HepG2 (cell line): Measurements from ENCODE around the gene ANKRD35. TPM values are rescaled to one million over a fixed set of nuclear protein-coding genes. Genes with fewer than 3 reads are reported as not detected.

Experiments used
- ARNTL ChIP-seq: sonication (generic); formaldehyde crosslinking; IDR thresholded peaks from 2 replicates; pipeline ENCODE4 v1.4.0; 2020; ENCODE audit warnings: mild to moderate bottlenecking, missing genetic modification reagents
- ERF ChIP-seq: IDR thresholded peaks from 2 replicates; pipeline ENCODE4 v1.6.1; 2018; ENCODE audit warnings: missing biosample characterization, missing genetic modification reagents
- FOXK1 ChIP-seq: sonication (generic); formaldehyde crosslinking; IDR thresholded peaks from 2 replicates; pipeline ENCODE4 v1.4.0; 2020; ENCODE audit warnings: low read depth, missing genetic modification reagents, borderline replicate concordance
- HNRNPK ChIP-seq: fragments of 200-400 bp; formaldehyde crosslinking; IDR thresholded peaks from 2 replicates; pipeline ENCODE4 v1.6.1; 2018; ENCODE audit warnings: low read length, low read depth, moderate library complexity, mild to moderate bottlenecking; ENCODE audit not compliant: poor library complexity, severe bottlenecking
- MAFF ChIP-seq: IDR thresholded peaks from 2 replicates; pipeline ENCODE4 v1.6.1; 2011; ENCODE audit warnings: low read depth, low read length, improper control_type of control experiment
- MIER3 ChIP-seq: IDR thresholded peaks from 2 replicates; pipeline ENCODE4 v1.6.1; 2016; ENCODE audit warnings: missing compliant biosample characterization, borderline replicate concordance
- NFYB ChIP-seq: sonication (generic); formaldehyde crosslinking; IDR thresholded peaks from 2 replicates; pipeline ENCODE4 v1.4.0; 2020; ENCODE audit warnings: missing genetic modification reagents
- NR2C2 ChIP-seq: sonication (generic); formaldehyde crosslinking; IDR thresholded peaks from 2 replicates; pipeline ENCODE4 v1.4.0; 2020; ENCODE audit warnings: missing genetic modification reagents, mild to moderate bottlenecking, moderate library complexity, borderline replicate concordance
- RBFOX2 ChIP-seq: fragments of 200-400 bp; formaldehyde crosslinking; IDR thresholded peaks from 2 replicates; pipeline ENCODE4 v1.6.1; 2017; ENCODE audit warnings: low read depth, mild to moderate bottlenecking, low read length
- RERE ChIP-seq: IDR thresholded peaks from 2 replicates; pipeline ENCODE4 v1.6.1; 2016; ENCODE audit warnings: low read depth, missing genetic modification reagents, missing compliant biosample characterization
- SAP130 ChIP-seq: IDR thresholded peaks from 2 replicates; pipeline ENCODE4 v1.6.1; 2016; ENCODE audit warnings: low read depth
- SNRNP70 ChIP-seq: fragments of 200-400 bp; formaldehyde crosslinking; IDR thresholded peaks from 2 replicates; pipeline ENCODE4 v1.6.1; 2017; ENCODE audit warnings: mild to moderate bottlenecking, low read depth, low read length, moderate library complexity
- TBX3 ChIP-seq: fragments of 450-650 bp; IDR thresholded peaks from 2 replicates; pipeline ENCODE4 v1.6.1; 2017; ENCODE audit warnings: antibody characterized with exemption, mild to moderate bottlenecking, inconsistent platforms, borderline replicate concordance
- YY1 ChIP-seq: IDR thresholded peaks from 2 replicates; pipeline ENCODE4 v1.6.1; 2011; ENCODE audit warnings: low read length, low read depth, moderate library complexity, mild to moderate bottlenecking; ENCODE audit not compliant: insufficient read depth, insufficient replicate concordance
- ZGPAT ChIP-seq: IDR thresholded peaks from 2 replicates; pipeline ENCODE4 v1.6.1; 2016; ENCODE audit warnings: mild to moderate bottlenecking
- ZNF260 ChIP-seq: sonication (generic); formaldehyde crosslinking; IDR thresholded peaks from 2 replicates; pipeline ENCODE4 v1.4.0; 2020; ENCODE audit warnings: missing genetic modification reagents, low read depth, mild to moderate bottlenecking, borderline replicate concordance
- ZNF281 ChIP-seq: sonication (generic); formaldehyde crosslinking; IDR thresholded peaks from 2 replicates; pipeline ENCODE4 v1.4.0; 2020; ENCODE audit warnings: missing genetic modification reagents, borderline replicate concordance
- ZNF441 ChIP-seq: sonication (generic); formaldehyde crosslinking; IDR thresholded peaks from 2 replicates; pipeline ENCODE4 v1.7.0; 2021; ENCODE audit warnings: missing genetic modification reagents, borderline replicate concordance
- ZNF570 ChIP-seq: sonication (generic); formaldehyde crosslinking; IDR thresholded peaks from 2 replicates; pipeline ENCODE4 v1.4.0; 2020; ENCODE audit warnings: mild to moderate bottlenecking, missing genetic modification reagents, borderline replicate concordance
- polyA plus RNA-seq, 8 experiments: library from polyadenylated mRNA; depleted of rRNA in 3 of 8; stranded (reverse) in 7 of 8; unstranded in 1 of 8; fragments of >200 nt; fragmentation: Illumina TruSeq in 4 of 8; extraction: Trizol in 4 of 8; gene quantifications; 2 replicates each; pipeline versions ENCODE4 v1.2.1 to v1.2.3, GENCODE V29; 2011 to 2016; ENCODE audit warnings: low read depth in 4 of 8, missing spikeins in 1 of 8, mixed read lengths in 1 of 8; ENCODE audit not compliant: insufficient read depth in 1 of 8
- total RNA-seq, 5 experiments: library from RNA; depleted of rRNA; stranded (reverse); fragments of >200 nt; fragmentation: Illumina TruSeq; extraction: Trizol; gene quantifications; 2 replicates each; pipeline ENCODE4 v1.2.3, GENCODE V29; 2016; ENCODE audit warnings: low read depth in 1 of 5
- TF ChIP-seq, protein P1 (sequence below): sonication (generic); formaldehyde crosslinking; IDR thresholded peaks from 2 replicates; pipeline ENCODE4 v1.5.0; 2020; ENCODE audit warnings: missing genetic modification reagents, mild to moderate bottlenecking, borderline replicate concordance

Gene ANKRD35
- total and polyA plus RNA-seq, 2 of the 13 experiments (the other 11 are each of a cell fraction or from before 2014, with no cell fraction given) = 0.02 TPM; not detected in 1

GRCh38 chr1:145859491-145860023 is 26.1 kb downstream of the ANKRD35 start (continued):
- TF ChIP-seq ZGPAT (CRISPR knock-in tag) (no peak), MAFF (no peak), MIER3 (CRISPR knock-in tag) (no peak), ZNF570 (CRISPR knock-in tag) (no peak), ZNF281 (CRISPR knock-in tag) (no peak; the same call in 1 of the 2 replicates), NFYB (no peak), ARNTL (CRISPR knock-in tag) (0 out of 2 replicates have a peak, but pooled peaks have one; percentile 7), SNRNP70 (no peak), YY1 (peak; percentile 45), SAP130 (CRISPR knock-in tag) (peak; percentile 61), HNRNPK (peak; percentile 72), TBX3 (no peak), ZNF260 (CRISPR knock-in tag) (no peak), FOXK1 (CRISPR knock-in tag) (no peak), NR2C2 (CRISPR knock-in tag) (no peak), RERE (0 out of 2 replicates have a peak, but pooled peaks have one; percentile 34), RBFOX2 (peak; percentile 60; the same call in 1 of the 2 replicates), ZNF441 (peak; percentile 34; the same call in 1 of the 2 replicates), ERF (CRISPR knock-in tag) (peak; percentile 49; the same call in 1 of the 2 replicates)
- TF ChIP-seq, protein P1, sequence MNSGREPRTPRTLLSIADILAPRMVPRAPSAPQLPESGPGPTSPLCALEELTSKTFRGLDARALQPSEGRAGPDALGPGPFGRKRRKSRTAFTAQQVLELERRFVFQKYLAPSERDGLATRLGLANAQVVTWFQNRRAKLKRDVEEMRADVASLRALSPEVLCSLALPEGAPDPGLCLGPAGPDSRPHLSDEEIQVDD = no peak
